Fibroblast of peridontal ligament (primary cell): ENCODE measurements around the gene RALGAPA1.
"Not testable (repeated sequence)": the region's sequence is repeated elsewhere in the genome, so short reads cannot be mapped to it uniquely, and the experiment has no call there.

Source experiments
- DNase-seq: peaks from one replicate; pipeline ENCODE4 v3.0.0-alpha.2; 2010; ENCODE audit errors: extremely low read depth

Gene RALGAPA1

GRCh38 chr14:35808638-35809563, at the start of gene RALGAPA1:
Gene RALGAPA1 (minus strand): TSS chr14:35809295. CDS start chr14:35808835, 460 bp downstream.
- DNase-seq, result peak; percentile 98

GRCh38 chr14:35858521-35859209, 49.6 kb upstream of the RALGAPA1 start:
- peak; percentile 52 for DNase-seq

- DNase-seq, result no peak
Measured at GRCh38 chr14:35855876-35856481, 46.9 kb upstream of the RALGAPA1 start.

GRCh38 chr14:35854696-35855270, 45.7 kb upstream of the RALGAPA1 start:
- no peak for DNase-seq

- DNase-seq, result no peak
Measured at GRCh38 chr14:35853225-35853624, 44.1 kb upstream of the RALGAPA1 start.

- DNase-seq, result no peak
Measured at GRCh38 chr14:35851823-35852222, 42.7 kb upstream of the RALGAPA1 start.

GRCh38 chr14:35849122-35849521, 40.0 kb upstream of the RALGAPA1 start:
- no peak for DNase-seq

- no peak for DNase-seq
Measured at GRCh38 chr14:35847636-35848035, 38.5 kb upstream of the RALGAPA1 start.

- DNase-seq, result no peak
Measured at GRCh38 chr14:35844494-35844893, 35.4 kb upstream of the RALGAPA1 start.

GRCh38 chr14:35842245-35842644, 33.1 kb upstream of the RALGAPA1 start:
- not testable (repeated sequence) for DNase-seq

GRCh38 chr14:35841704-35842103, 32.6 kb upstream of the RALGAPA1 start:
- not testable (repeated sequence) for DNase-seq

GRCh38 chr14:35835208-35835982, 26.3 kb upstream of the RALGAPA1 start:
- no peak for DNase-seq

- peak; percentile 79 for DNase-seq
Measured at GRCh38 chr14:35829449-35829848, 20.4 kb upstream of the RALGAPA1 start.

GRCh38 chr14:35827678-35828472, 18.8 kb upstream of the RALGAPA1 start:
- no peak for DNase-seq

- peak; percentile 38 for DNase-seq
Measured at GRCh38 chr14:35826952-35827416, 17.9 kb upstream of the RALGAPA1 start.

GRCh38 chr14:35826218-35826951, 17.3 kb upstream of the RALGAPA1 start, which contains the start of gene BRMS1L:
Gene BRMS1L (plus strand): TSS chr14:35826338. CDS start chr14:35826517, 179 bp downstream.
- DNase-seq, result peak; percentile 78

- peak; percentile 99 for DNase-seq
Measured at GRCh38 chr14:35825968-35826217, 16.8 kb upstream of the RALGAPA1 start.

GRCh38 chr14:35824446-35825165, 15.5 kb upstream of the RALGAPA1 start:
- not testable (repeated sequence) for DNase-seq

GRCh38 chr14:35822501-35822900, 13.4 kb upstream of the RALGAPA1 start:
- no peak for DNase-seq
